Keratinocyte (primary cell): ENCODE measurements around the gene CD79A. TPM values are rescaled to one million over a fixed set of nuclear protein-coding genes. Genes with fewer than 3 reads are reported as not detected.

ENCODE experiments used
- DNase-seq: peaks from one replicate; pipeline ENCODE4 v3.0.0-alpha.2; 2011; ENCODE audit warnings: low read depth, missing footprints, low spot score
- FAIRE-seq: peaks from 2 replicates; lab custom pipeline; 2011; peaks lifted over from hg19 to GRCh38; lab: Jason Lieb, UNC
- H2AFZ ChIP-seq: 2 replicates; pipeline ENCODE4 v1.6.0; 2012; ENCODE audit warnings: low read length, control low read depth, inconsistent platforms; ENCODE audit not compliant: control insufficient read depth
- H3K27ac ChIP-seq: 2 replicates; pipeline ENCODE4 v1.5.1; 2011; ENCODE audit warnings: low read length; ENCODE audit not compliant: control insufficient read depth, insufficient read depth
- H3K27me3 ChIP-seq: 3 replicates; pipeline ENCODE4 v1.6.0; 2011; ENCODE audit warnings: low read length; ENCODE audit not compliant: control insufficient read depth, insufficient read depth; ENCODE audit errors: extremely low read depth
- H3K36me3 ChIP-seq, 2 experiments: 2 replicates in 1 of 2; 3 replicates in 1 of 2; pipeline ENCODE4 v1.5.1; 2011; ENCODE audit warnings: low read length in 2 of 2, mild to moderate bottlenecking in 1 of 2; ENCODE audit not compliant: control insufficient read depth in 2 of 2, insufficient read depth in 2 of 2; ENCODE audit errors: extremely low read depth in 1 of 2
- H3K4me1 ChIP-seq: 3 replicates; pipeline ENCODE4 v1.5.1; 2011; ENCODE audit warnings: low read length; ENCODE audit not compliant: control insufficient read depth, insufficient read depth; ENCODE audit errors: extremely low read depth
- H3K4me2 ChIP-seq: 3 replicates; pipeline ENCODE4 v1.6.0; 2011; ENCODE audit warnings: low read depth, low read length; ENCODE audit not compliant: control insufficient read depth, insufficient read depth; ENCODE audit errors: extremely low read depth
- H3K4me3 ChIP-seq, 3 experiments: fragments of 200-600 bp in 1 of 3; sonication (generic) in 1 of 3; 2 replicates in 2 of 3; 3 replicates in 1 of 3; pipeline ENCODE4 v1.5.1; 2011 to 2016; ENCODE audit warnings: low read length in 3 of 3, mild to moderate bottlenecking in 3 of 3, control low read depth in 2 of 3, inconsistent platforms in 1 of 3, low read depth in 1 of 3, mixed read lengths in 1 of 3, mixed run types in 1 of 3, moderate library complexity in 1 of 3; ENCODE audit not compliant: control insufficient read depth in 2 of 3, insufficient read depth in 2 of 3; ENCODE audit errors: extremely low read depth in 1 of 3
- H3K79me2 ChIP-seq: 2 replicates; pipeline ENCODE4 v1.6.0; 2012; ENCODE audit warnings: low read length; ENCODE audit not compliant: control insufficient read depth, insufficient read depth
- H3K9ac ChIP-seq: 3 replicates; pipeline ENCODE4 v1.6.0; 2011; ENCODE audit warnings: low read length; ENCODE audit not compliant: control insufficient read depth, insufficient read depth; ENCODE audit errors: extremely low read depth
- H3K9me1 ChIP-seq: 3 replicates; pipeline ENCODE4 v1.6.0; 2011; ENCODE audit warnings: low read length; ENCODE audit not compliant: control insufficient read depth, insufficient read depth; ENCODE audit errors: extremely low read depth
- H3K9me3 ChIP-seq: 2 replicates; pipeline ENCODE4 v1.5.1; 2012; ENCODE audit warnings: low read depth, low read length; ENCODE audit not compliant: control insufficient read depth
- H4K20me1 ChIP-seq: 3 replicates; pipeline ENCODE4 v1.6.0; 2011; ENCODE audit warnings: low read length; ENCODE audit not compliant: control insufficient read depth, insufficient read depth; ENCODE audit errors: extremely low read depth
- EZH2 ChIP-seq: IDR thresholded peaks from one replicate; pipeline ENCODE4 v1.6.1; 2012; ENCODE audit warnings: inconsistent platforms, mild to moderate bottlenecking, low read length, moderate library complexity
- dilution Hi-C: fragments of 300-500 bp; cut with MboI; formaldehyde crosslinking; loops from one replicate; pipeline ENCODE4 v1.7.0; 2020; ENCODE audit warnings: low sequenced_read_pairs; ENCODE audit not compliant: extremely low pct_ligation_motif_present
- polyA plus RNA-seq, 5 experiments: library from polyadenylated mRNA; depleted of rRNA in 3 of 5; stranded (reverse) in 3 of 5; stranded (forward) in 1 of 5; unstranded in 1 of 5; fragments of >200 nt; gene quantifications; 1 replicate in 1 of 5; 2 replicates in 3 of 5; 3 replicates in 1 of 5; pipeline versions ENCODE4 v1.2.1 to v1.2.3, GENCODE V29; 2011 to 2012; ENCODE audit warnings: missing spikeins in 2 of 5, low read depth in 1 of 5, low replicate concordance in 1 of 5
- TF ChIP-seq, protein P1 (sequence below), 3 experiments: IDR thresholded peaks in 1 of 3; conservative IDR thresholded peaks in 1 of 3; optimal IDR thresholded peaks in 1 of 3; 2 replicates in 2 of 3; 3 replicates in 1 of 3; pipeline versions ENCODE3 to v1.5.1; 2011; ENCODE audit warnings: low read length in 3 of 3, mild to moderate bottlenecking in 3 of 3, moderate library complexity in 2 of 3, control low read depth in 1 of 3, inconsistent platforms in 1 of 3; ENCODE audit not compliant: insufficient read depth in 2 of 3; ENCODE audit errors: extremely low read depth in 1 of 3

The CD79A gene
- polyA plus RNA-seq, 1 donor (not counting 4 experiments of a cell fraction or from before 2014, with no cell fraction given): 0.07 TPM

- H3K27me3 ChIP-seq: no peaks in the 10 kb centered on the region
- H3K9ac ChIP-seq: peak overlapping the region; percentile 93
- peaks cover 42% of the 10 kb centered on the region for H3K79me2 ChIP-seq
- H3K4me3 ChIP-seq: peak overlapping the region; percentile 94 to 99 (median 99)
- H3K27ac ChIP-seq: peak overlapping the region; percentile 83
- peaks cover 8% of the 10 kb centered on the region in 2 experiments for H3K36me3 ChIP-seq
- no peak for TF ChIP-seq EZH2
- TF ChIP-seq, protein P1, sequence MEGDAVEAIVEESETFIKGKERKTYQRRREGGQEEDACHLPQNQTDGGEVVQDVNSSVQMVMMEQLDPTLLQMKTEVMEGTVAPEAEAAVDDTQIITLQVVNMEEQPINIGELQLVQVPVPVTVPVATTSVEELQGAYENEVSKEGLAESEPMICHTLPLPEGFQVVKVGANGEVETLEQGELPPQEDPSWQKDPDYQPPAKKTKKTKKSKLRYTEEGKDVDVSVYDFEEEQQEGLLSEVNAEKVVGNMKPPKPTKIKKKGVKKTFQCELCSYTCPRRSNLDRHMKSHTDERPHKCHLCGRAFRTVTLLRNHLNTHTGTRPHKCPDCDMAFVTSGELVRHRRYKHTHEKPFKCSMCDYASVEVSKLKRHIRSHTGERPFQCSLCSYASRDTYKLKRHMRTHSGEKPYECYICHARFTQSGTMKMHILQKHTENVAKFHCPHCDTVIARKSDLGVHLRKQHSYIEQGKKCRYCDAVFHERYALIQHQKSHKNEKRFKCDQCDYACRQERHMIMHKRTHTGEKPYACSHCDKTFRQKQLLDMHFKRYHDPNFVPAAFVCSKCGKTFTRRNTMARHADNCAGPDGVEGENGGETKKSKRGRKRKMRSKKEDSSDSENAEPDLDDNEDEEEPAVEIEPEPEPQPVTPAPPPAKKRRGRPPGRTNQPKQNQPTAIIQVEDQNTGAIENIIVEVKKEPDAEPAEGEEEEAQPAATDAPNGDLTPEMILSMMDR (optimal IDR thresholded peaks at IDR 0.05 in 1 of 3, IDR thresholded peaks at IDR 0.05 in 1 of 3, conservative IDR thresholded peaks at IDR 0.05 in 1 of 3; ENCODE audit: extremely low read depth in 1 of 3, insufficient read depth in 2 of 3, low read length in 3 of 3): peak in 1 of 3 experiments; percentile 24
- peak; percentile 44 for FAIRE-seq
- no peaks in the 10 kb centered on the region for H3K9me3 ChIP-seq
- peak overlapping the region; percentile 71 for H2AFZ ChIP-seq
- peaks cover 6% of the 10 kb centered on the region for H3K9me1 ChIP-seq
- dilution Hi-C loops: no loop called here
- no peaks in the 10 kb centered on the region for H4K20me1 ChIP-seq
- peak; percentile 78 for DNase-seq
- H3K4me1 ChIP-seq: peaks cover 45% of the 10 kb centered on the region
- H3K4me2 ChIP-seq: peak overlapping the region; percentile 96
These were observed 7.0 kb downstream of the CD79A start for GRCh38 chr19:41883821-41884733.

- Histone ChIP-seq H3K9me1 (peaks cover 6% of the 10 kb centered on the region), H2AFZ (no peak overlapping the region), H3K27ac (peak overlapping the region; percentile 82), H3K9ac (peak overlapping the region; percentile 80), H3K9me3 (no peaks in the 10 kb centered on the region), H3K4me2 (peak overlapping the region; percentile 74), H3K36me3 (peaks cover 20% of the 10 kb centered on the region in 2 experiments), H3K27me3 (no peaks in the 10 kb centered on the region), H3K4me1 (peaks cover 45% of the 10 kb centered on the region), H4K20me1 (no peaks in the 10 kb centered on the region), H3K4me3 (peak overlapping the region in 2 of 3 experiments; percentile 31 to 44), H3K79me2 (peaks cover 56% of the 10 kb centered on the region)
- no peak for TF ChIP-seq EZH2
- FAIRE-seq: peak; percentile 69
- no peak for DNase-seq
- dilution Hi-C loops: no loop called here
These were observed 10.0 kb downstream of the CD79A start for GRCh38 chr19:41886761-41887710.
